Measurements from ENCODE around the gene LMOD1.
"Not testable (repeated sequence)": the region's sequence is repeated elsewhere in the genome, so short reads cannot be mapped to it uniquely, and the experiment has no call there.

The LMOD1 gene

DNA sequence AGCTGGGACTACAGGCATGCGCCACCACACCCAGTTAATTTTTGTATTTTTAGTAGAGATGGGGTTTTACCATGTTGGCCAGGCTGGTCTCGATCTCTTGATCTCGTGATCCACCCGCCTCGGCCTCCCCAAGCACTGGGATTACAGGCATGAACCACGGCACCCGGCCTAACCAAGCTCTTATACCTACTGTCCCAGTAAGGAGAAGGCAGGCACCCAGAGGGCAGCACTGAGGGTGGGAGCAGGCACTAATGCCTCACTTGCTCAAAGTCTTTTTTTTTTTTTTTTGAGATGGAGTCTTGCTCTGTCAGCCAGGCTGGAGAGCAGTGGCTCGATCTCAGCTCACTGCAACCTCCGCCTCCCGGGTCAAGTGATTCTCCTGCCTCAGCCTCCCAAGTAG lies 6.0 kb downstream of the LMOD1 start:
- peaks cover 24% of the 10 kb centered on the region for H3K27me3 Mint-ChIP-seq
- H3K9me3 Mint-ChIP-seq; intact Hi-C loops (cut with micrococcal nuclease); H3K36me3 Mint-ChIP-seq (ENCODE audit: low read depth); H3K27ac Mint-ChIP-seq; H3K4me3 Mint-ChIP-seq: not testable (repeated sequence)
- H3K4me1 Mint-ChIP-seq (ENCODE audit: low read depth) = peaks cover 13% of the 10 kb centered on the region

DNA sequence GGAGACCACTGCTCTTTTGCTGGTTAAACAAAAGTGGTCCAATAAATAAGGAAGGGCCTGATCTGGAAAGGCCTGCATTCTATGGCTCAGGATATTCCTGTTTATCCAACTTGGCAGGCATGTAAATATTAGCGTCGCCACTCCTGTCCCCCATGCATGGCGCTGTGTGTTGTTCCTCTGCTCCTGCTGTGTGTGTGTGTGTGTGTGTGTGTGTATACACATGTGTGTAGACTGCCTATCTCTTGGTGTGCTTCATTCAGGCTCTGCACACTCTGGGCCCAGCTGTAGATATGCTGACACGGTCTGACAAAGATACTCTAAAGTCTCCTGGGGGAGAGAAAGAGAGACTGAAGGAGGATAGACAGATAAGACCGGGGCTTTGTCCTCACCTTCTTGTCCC lies 6.8 kb downstream of the LMOD1 start:
- no peaks in the 10 kb centered on the region for H3K36me3 Mint-ChIP-seq (ENCODE audit: low read depth)
- peaks cover 22% of the 10 kb centered on the region for H3K27me3 Mint-ChIP-seq
- H3K9me3 Mint-ChIP-seq = no peaks in the 10 kb centered on the region
- H3K27ac Mint-ChIP-seq = no peak overlapping the region
- H3K4me3 Mint-ChIP-seq = no peak overlapping the region
- intact Hi-C loops (cut with micrococcal nuclease) = no loop called here
- H3K4me1 Mint-ChIP-seq (ENCODE audit: low read depth) = peaks cover 10% of the 10 kb centered on the region

GRCh38 chr1:201939148-201939547 lies 7.2 kb downstream of the LMOD1 start:
- intact Hi-C loops (cut with micrococcal nuclease) = no loop called here
- no peak overlapping the region for H3K27ac Mint-ChIP-seq

DNA sequence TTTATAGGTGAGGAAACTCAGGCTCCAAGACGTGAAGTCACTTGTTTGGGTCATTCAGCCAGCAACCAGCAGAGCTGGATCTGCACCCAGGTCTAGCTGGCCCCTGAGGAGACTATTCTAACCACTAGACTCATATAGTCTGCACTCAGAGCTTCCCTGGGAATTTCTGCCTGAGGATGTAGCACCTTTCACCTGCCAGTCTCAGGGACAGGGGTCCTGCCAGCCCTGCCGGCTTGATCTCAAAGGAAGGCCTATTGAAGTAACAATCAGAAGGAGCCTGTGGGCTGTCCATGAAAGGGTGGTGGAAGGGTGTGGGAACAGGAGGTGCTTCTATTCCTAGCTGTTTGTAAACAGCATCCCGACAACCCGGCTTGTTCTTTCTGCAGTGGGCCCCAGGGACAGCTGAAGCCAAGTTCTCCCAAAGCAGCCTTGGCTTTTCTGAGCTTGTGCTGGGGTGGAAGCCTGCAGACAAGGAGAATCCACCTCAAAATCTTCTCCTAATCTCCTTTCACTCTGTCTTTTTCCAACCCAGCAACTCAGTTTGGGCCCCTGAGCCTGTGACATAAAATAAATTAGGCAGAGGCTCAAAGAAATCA lies 7.8 kb downstream of the LMOD1 start:
- Mint-ChIP-seq H3K27me3 (peaks cover 20% of the 10 kb centered on the region), H3K36me3 (ENCODE audit: low read depth) (no peaks in the 10 kb centered on the region), H3K4me1 (ENCODE audit: low read depth) (peaks cover 10% of the 10 kb centered on the region), H3K4me3 (no peak overlapping the region), H3K9me3 (no peaks in the 10 kb centered on the region), H3K27ac (peak overlapping the region; percentile 61)
- intact Hi-C loops (cut with micrococcal nuclease) = no loop called here

More at GRCh38 chr1:201939148-201939547, 7.2 kb downstream of the LMOD1 start:
- Mint-ChIP-seq H3K27me3 (peaks cover 22% of the 10 kb centered on the region), H3K4me1 (ENCODE audit: low read depth) (peaks cover 10% of the 10 kb centered on the region), H3K4me3 (no peak overlapping the region), H3K36me3 (ENCODE audit: low read depth) (no peaks in the 10 kb centered on the region), H3K9me3 (no peaks in the 10 kb centered on the region)

GRCh38 chr1:201937624-201938213 lies 8.6 kb downstream of the LMOD1 start:
- Mint-ChIP-seq H3K27me3 (peaks cover 17% of the 10 kb centered on the region), H3K9me3 (no peaks in the 10 kb centered on the region), H3K4me1 (ENCODE audit: low read depth) (peaks cover 10% of the 10 kb centered on the region), H3K27ac (peak overlapping the region; percentile 61), H3K4me3 (no peak overlapping the region), H3K36me3 (ENCODE audit: low read depth) (no peaks in the 10 kb centered on the region)
- intact Hi-C loops (cut with micrococcal nuclease) = no loop called here

- H3K36me3 Mint-ChIP-seq (ENCODE audit: low read depth) = no peaks in the 10 kb centered on the region
- intact Hi-C loops (cut with micrococcal nuclease) = no loop called here
- H3K4me3 Mint-ChIP-seq = no peak overlapping the region
- H3K27me3 Mint-ChIP-seq = peaks cover 14% of the 10 kb centered on the region
- H3K4me1 Mint-ChIP-seq (ENCODE audit: low read depth) = peaks cover 10% of the 10 kb centered on the region
- H3K27ac Mint-ChIP-seq = no peak overlapping the region
- H3K9me3 Mint-ChIP-seq = no peaks in the 10 kb centered on the region
Measured at GRCh38 chr1:201933840-201934430, 12.4 kb downstream of the LMOD1 start.

DNA sequence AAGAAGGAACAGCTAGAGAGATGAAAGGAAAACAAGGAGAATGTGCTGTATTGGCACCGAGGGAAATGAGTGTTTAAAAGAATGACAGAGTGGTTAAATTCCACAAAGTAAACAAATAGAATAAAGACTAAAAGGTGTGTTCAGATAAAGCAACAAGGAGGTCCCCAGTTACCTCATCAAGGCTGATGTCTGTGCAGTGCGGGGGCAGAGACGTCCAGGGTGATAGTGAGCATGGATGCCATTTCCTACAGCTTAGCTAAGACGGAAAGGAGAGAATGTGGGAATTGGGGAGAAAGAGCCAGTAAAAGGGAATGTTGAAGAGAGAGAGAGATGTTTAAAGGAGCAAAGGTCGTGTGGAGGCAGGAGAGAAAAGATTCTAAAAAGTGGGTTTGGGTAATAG lies 15.5 kb downstream of the LMOD1 start:
- Mint-ChIP-seq H3K27me3 (peaks cover 13% of the 10 kb centered on the region), H3K4me3 (no peak overlapping the region), H3K27ac (no peak overlapping the region), H3K36me3 (ENCODE audit: low read depth) (no peaks in the 10 kb centered on the region), H3K4me1 (ENCODE audit: low read depth) (no peaks in the 10 kb centered on the region), H3K9me3 (no peaks in the 10 kb centered on the region)
- intact Hi-C loops (cut with micrococcal nuclease) = no loop called here

DNA sequence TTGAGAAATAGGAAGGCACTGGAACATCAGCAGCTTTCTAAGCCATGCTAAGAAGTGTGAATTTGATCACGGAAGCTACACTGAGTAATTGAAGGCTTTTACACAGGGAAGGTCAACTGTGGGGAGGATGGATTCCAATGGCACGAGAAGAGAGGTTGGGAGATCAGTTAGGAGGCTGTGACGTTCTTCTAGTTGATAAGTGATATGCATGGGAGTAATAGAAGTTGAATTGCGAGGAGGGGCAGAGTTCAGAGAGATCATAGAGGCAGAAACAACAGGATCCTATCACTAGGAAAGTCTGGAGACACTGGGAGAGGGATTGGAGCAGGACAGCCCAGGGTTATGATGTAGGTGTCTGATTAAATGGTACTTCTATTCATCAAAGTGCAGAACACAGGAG lies 16.2 kb downstream of the LMOD1 start:
- H3K27ac Mint-ChIP-seq = no peak overlapping the region
- intact Hi-C loops (cut with micrococcal nuclease) = no loop called here
- no peaks in the 10 kb centered on the region for H3K36me3 Mint-ChIP-seq (ENCODE audit: low read depth)
- H3K4me3 Mint-ChIP-seq = no peak overlapping the region
- H3K9me3 Mint-ChIP-seq = no peaks in the 10 kb centered on the region
- no peaks in the 10 kb centered on the region for H3K4me1 Mint-ChIP-seq (ENCODE audit: low read depth)
- H3K27me3 Mint-ChIP-seq = peaks cover 15% of the 10 kb centered on the region

DNA sequence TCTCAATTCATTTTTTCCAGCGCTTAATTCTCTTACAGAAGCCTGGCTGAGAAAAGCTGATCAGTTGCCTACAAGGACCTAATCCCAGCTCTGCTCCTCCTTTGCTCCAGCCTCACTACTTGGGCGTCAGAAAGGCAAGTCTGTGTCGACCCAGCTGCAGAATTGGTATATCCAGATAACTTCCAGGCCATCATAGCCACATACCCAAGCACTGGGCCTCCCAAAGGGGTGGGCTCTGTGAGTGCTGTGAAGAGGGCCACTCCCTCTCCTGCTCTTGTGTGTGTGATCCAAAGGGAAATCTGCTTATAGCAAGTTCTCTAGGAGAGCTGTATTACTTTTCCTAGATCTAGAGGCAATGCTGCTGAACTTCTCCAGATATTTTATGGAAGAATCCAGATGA lies 18.1 kb downstream of the LMOD1 start:
- Mint-ChIP-seq H3K4me3 (no peak overlapping the region), H3K27me3 (peaks cover 6% of the 10 kb centered on the region), H3K4me1 (ENCODE audit: low read depth) (no peaks in the 10 kb centered on the region), H3K36me3 (ENCODE audit: low read depth) (no peaks in the 10 kb centered on the region), H3K27ac (no peak overlapping the region), H3K9me3 (no peaks in the 10 kb centered on the region)
- intact Hi-C loops (cut with micrococcal nuclease) = no loop called here

- H3K4me3 Mint-ChIP-seq = no peak overlapping the region
- H3K9me3 Mint-ChIP-seq = peaks cover 9% of the 10 kb centered on the region
- no peak overlapping the region for H3K27ac Mint-ChIP-seq
- no peaks in the 10 kb centered on the region for H3K36me3 Mint-ChIP-seq (ENCODE audit: low read depth)
- H3K4me1 Mint-ChIP-seq (ENCODE audit: low read depth) = no peaks in the 10 kb centered on the region
- intact Hi-C loops (cut with micrococcal nuclease) = no loop called here
- H3K27me3 Mint-ChIP-seq = peaks cover 7% of the 10 kb centered on the region
Measured at GRCh38 chr1:201925981-201926645, 20.2 kb downstream of the LMOD1 start.

DNA sequence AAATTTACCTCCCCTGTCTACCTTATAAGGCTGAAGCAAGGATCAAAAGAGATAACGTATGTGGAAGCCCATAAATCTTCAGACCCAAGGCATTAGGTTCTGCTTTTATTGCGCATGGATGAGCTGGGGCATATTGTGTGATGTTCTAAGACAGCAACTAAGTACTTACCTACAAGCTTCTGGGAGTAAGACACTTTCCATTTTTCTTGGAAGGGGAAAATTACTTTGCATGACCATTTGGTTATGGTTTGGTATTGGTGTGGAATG lies 21.1 kb downstream of the LMOD1 start:
- no peaks in the 10 kb centered on the region for H3K4me1 Mint-ChIP-seq (ENCODE audit: low read depth)
- no peak overlapping the region for H3K4me3 Mint-ChIP-seq
- H3K9me3 Mint-ChIP-seq = peaks cover 9% of the 10 kb centered on the region
- H3K36me3 Mint-ChIP-seq (ENCODE audit: low read depth) = no peaks in the 10 kb centered on the region
- H3K27me3 Mint-ChIP-seq = peaks cover 7% of the 10 kb centered on the region
- H3K27ac Mint-ChIP-seq = no peak overlapping the region
- intact Hi-C loops (cut with micrococcal nuclease) = no loop called here

- peaks cover 12% of the 10 kb centered on the region for H3K27me3 Mint-ChIP-seq
- no peaks in the 10 kb centered on the region for H3K36me3 Mint-ChIP-seq (ENCODE audit: low read depth)
- H3K4me3 Mint-ChIP-seq = no peak overlapping the region
- H3K9me3 Mint-ChIP-seq = peaks cover 9% of the 10 kb centered on the region
- intact Hi-C loops (cut with micrococcal nuclease) = no loop called here
- no peaks in the 10 kb centered on the region for H3K4me1 Mint-ChIP-seq (ENCODE audit: low read depth)
- H3K27ac Mint-ChIP-seq = no peak overlapping the region
Measured at GRCh38 chr1:201921952-201922558, 24.3 kb downstream of the LMOD1 start.

DNA sequence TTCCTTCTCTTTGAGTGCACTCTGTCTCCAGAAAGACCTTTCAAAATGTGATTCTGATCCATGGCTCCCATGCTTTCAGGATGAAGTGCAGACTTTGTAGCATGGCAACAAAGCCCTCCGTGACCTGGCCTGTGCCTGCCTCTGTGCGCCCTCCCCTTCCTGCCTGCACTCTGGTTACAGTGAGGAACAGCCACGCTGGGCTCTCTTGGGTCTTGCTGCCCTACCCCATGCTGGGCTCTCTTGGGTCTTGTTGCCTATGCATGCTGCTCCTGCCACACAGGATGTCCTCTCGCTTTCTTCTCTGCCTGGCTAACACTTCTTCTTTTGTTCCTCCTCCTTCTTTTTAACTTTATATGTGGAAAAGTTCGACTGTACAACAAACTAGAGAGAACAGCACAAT lies 28.0 kb downstream of the LMOD1 start:
- no peaks in the 10 kb centered on the region for H3K36me3 Mint-ChIP-seq (ENCODE audit: low read depth)
- H3K9me3 Mint-ChIP-seq = peaks cover 9% of the 10 kb centered on the region
- peaks cover 15% of the 10 kb centered on the region for H3K27me3 Mint-ChIP-seq
- no peaks in the 10 kb centered on the region for H3K4me1 Mint-ChIP-seq (ENCODE audit: low read depth)
- no peak overlapping the region for H3K27ac Mint-ChIP-seq
- intact Hi-C loops (cut with micrococcal nuclease) = no loop called here
- no peak overlapping the region for H3K4me3 Mint-ChIP-seq

- peaks cover 8% of the 10 kb centered on the region for H3K9me3 Mint-ChIP-seq
Measured at GRCh38 chr1:201917362-201918033, 28.9 kb downstream of the LMOD1 start.

More at GRCh38 chr1:201917362-201918033, 28.9 kb downstream of the LMOD1 start:
- H3K27ac Mint-ChIP-seq = no peak overlapping the region
- no peak overlapping the region for H3K4me3 Mint-ChIP-seq
- no peaks in the 10 kb centered on the region for H3K36me3 Mint-ChIP-seq (ENCODE audit: low read depth)
- H3K4me1 Mint-ChIP-seq (ENCODE audit: low read depth) = no peaks in the 10 kb centered on the region
- H3K27me3 Mint-ChIP-seq = peaks cover 15% of the 10 kb centered on the region
- intact Hi-C loops (cut with micrococcal nuclease) = no loop called here

Data from dendritic cell treated with granulocyte-macrophage colony-stimulating factor and Interleukin-4, amounts not matched to agents 40 ng/mL and 50 ng/mL, for 4 days (primary cell).